Measurements from ENCODE around the gene SLC6A7.

SLC6A7 gene

DNA sequence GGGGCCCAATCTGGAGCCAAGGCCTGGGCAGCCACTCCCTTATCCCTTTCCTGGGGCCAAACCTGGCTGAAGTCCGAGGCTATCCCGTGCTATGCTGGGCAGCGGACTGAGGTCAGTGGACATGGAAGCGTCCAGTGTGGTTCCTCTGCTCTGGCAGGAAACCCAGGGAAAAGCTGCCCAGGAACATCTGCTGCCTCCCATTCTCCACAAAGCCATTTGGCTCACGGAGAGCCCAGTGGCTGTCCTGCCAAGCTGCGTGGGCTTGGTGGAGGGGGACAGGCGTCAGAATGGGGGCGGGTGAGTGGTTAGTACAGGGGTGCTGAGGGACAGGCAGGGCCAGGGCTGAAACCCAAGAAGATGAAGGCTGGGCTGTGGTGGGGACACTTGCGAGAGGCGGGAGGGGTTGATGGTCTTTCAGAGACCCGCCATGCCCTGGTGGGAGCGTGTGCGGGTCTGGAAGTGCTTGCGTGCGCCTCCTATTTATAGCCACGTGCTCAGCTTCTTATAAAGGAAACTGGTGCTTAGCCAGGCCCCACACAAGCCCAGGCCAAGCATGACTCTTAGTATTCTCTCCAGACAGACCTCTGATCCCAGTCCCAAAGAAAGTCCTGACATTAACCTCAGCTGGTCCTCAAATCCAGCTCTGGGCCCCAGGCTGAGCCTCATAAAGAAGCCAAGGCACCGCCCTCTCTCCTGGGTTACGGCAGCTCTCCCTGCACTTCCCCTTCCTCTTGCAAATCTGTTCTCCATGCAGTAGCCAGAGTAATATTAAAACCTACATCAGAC, 9.4 kb upstream of the SLC6A7 start:
- no peak overlapping the region for H3K4me3 ChIP-seq (ENCODE audit: low read length)
- H2AFZ ChIP-seq (ENCODE audit: low read depth, low read length): peak overlapping the region; percentile 74; the same call in 1 of the 2 replicates
- TF ChIP-seq, protein P1, sequence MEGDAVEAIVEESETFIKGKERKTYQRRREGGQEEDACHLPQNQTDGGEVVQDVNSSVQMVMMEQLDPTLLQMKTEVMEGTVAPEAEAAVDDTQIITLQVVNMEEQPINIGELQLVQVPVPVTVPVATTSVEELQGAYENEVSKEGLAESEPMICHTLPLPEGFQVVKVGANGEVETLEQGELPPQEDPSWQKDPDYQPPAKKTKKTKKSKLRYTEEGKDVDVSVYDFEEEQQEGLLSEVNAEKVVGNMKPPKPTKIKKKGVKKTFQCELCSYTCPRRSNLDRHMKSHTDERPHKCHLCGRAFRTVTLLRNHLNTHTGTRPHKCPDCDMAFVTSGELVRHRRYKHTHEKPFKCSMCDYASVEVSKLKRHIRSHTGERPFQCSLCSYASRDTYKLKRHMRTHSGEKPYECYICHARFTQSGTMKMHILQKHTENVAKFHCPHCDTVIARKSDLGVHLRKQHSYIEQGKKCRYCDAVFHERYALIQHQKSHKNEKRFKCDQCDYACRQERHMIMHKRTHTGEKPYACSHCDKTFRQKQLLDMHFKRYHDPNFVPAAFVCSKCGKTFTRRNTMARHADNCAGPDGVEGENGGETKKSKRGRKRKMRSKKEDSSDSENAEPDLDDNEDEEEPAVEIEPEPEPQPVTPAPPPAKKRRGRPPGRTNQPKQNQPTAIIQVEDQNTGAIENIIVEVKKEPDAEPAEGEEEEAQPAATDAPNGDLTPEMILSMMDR (IDR thresholded peaks at IDR 0.05; ENCODE audit: low read depth, low read length): no peak
- TF ChIP-seq EZH2phosphoT487 (IDR thresholded peaks at IDR 0.05; ENCODE audit: low read depth): no peak
- no peaks in the 10 kb centered on the region for H4K20me1 ChIP-seq (ENCODE audit: insufficient read depth, low read length)
- H3K9me3 ChIP-seq (ENCODE audit: insufficient read depth, low read length): no peaks in the 10 kb centered on the region
- no peak overlapping the region for H3K4me2 ChIP-seq (ENCODE audit: low read length)
- no peaks in the 10 kb centered on the region for H3K27me3 ChIP-seq (ENCODE audit: low read depth, low read length)
- H3K9ac ChIP-seq (ENCODE audit: low read length): no peak overlapping the region
- H3K79me2 ChIP-seq (ENCODE audit: low read length): no peaks in the 10 kb centered on the region
- no peak overlapping the region for H3K27ac ChIP-seq (ENCODE audit: low read length)
- H3K4me1 ChIP-seq (ENCODE audit: low read length): peaks cover 9% of the 10 kb centered on the region; the same call in 1 of the 2 replicates
- H3K36me3 ChIP-seq (replicated peaks; ENCODE audit: low read depth, low read length): no peaks in the 10 kb centered on the region

DNA sequence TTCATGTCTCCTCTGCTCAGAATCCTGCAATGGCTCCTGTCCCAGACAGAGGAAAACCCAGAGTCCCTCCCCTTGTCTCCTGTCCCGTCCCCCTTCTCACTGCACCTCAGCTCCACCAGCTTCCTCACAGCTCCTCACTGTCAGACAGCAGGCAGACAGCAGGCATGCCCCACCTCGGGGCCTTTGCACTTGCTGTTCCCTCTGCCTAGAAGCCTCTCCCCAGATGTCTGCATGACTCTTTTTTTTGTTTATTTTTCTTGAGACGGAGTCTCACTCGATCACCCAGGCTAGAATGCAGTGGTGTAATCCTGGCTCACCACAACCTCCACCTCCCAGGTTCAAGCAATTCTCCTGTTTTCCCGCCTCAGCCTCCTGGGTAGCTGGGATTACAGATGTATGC, 8.8 kb upstream of the SLC6A7 start:
- Histone ChIP-seq H3K27ac (ENCODE audit: low read length) (no peak overlapping the region), H3K4me3 (ENCODE audit: low read length) (no peak overlapping the region), H3K27me3 (ENCODE audit: low read depth, low read length) (no peaks in the 10 kb centered on the region), H3K9me3 (ENCODE audit: insufficient read depth, low read length) (no peaks in the 10 kb centered on the region), H2AFZ (ENCODE audit: low read depth, low read length) (peak overlapping the region; percentile 74; the same call in 1 of the 2 replicates), H3K79me2 (ENCODE audit: low read length) (no peaks in the 10 kb centered on the region), H3K4me2 (ENCODE audit: low read length) (no peak overlapping the region), H3K36me3 (replicated peaks; ENCODE audit: low read depth, low read length) (no peaks in the 10 kb centered on the region), H4K20me1 (ENCODE audit: insufficient read depth, low read length) (no peaks in the 10 kb centered on the region), H3K9ac (ENCODE audit: low read length) (no peak overlapping the region), H3K4me1 (ENCODE audit: low read length) (peaks cover 9% of the 10 kb centered on the region; the same call in 1 of the 2 replicates)
- TF ChIP-seq, protein P1 (IDR thresholded peaks at IDR 0.05; ENCODE audit: low read depth, low read length): no peak
- TF ChIP-seq EZH2phosphoT487 (IDR thresholded peaks at IDR 0.05; ENCODE audit: low read depth): no peak

DNA sequence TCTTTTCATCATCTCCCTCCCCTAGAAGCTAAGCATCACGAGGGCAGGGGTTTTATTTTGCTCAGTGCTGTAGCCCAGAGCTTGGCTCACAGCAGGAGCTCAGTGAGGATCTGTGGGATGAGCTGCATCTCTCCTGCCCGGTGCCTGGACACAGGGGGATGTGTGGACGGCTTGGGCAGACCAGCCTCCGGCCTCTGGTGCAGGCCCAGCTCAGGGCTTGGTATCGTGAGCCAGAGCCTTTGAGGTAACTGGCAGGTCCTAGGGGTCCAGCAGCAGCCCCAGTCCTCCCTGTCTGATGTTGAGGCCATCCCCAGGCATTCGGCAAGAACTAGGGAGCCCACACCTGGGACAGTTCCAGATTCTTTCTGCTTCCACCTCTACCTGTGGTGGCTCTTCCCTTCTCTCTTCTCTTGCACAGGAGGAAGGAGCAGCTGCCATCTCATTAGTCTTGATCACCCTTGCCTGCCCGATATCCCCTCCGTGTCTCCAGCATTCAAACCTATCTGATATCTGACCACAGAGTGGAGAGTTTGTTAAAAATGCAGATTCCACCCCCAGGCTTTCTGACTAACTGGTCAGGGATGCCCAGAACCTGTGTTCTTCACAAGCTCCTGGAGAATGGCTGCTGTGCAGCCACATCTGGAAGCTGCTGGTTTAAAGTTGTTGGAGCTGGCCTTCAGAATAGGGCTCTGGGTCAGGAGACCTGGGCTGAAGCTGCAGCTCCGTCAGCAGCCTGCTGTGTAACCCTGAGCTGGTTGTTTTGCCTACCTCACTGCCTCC, 7.9 kb upstream of the SLC6A7 start:
- Histone ChIP-seq H4K20me1 (ENCODE audit: insufficient read depth, low read length) (no peaks in the 10 kb centered on the region), H3K9me3 (ENCODE audit: insufficient read depth, low read length) (no peaks in the 10 kb centered on the region), H3K27me3 (ENCODE audit: low read depth, low read length) (no peaks in the 10 kb centered on the region), H3K4me1 (ENCODE audit: low read length) (peaks cover 9% of the 10 kb centered on the region; the same call in 1 of the 2 replicates), H3K36me3 (replicated peaks; ENCODE audit: low read depth, low read length) (no peaks in the 10 kb centered on the region), H3K4me3 (ENCODE audit: low read length) (no peak overlapping the region), H2AFZ (ENCODE audit: low read depth, low read length) (no peak overlapping the region), H3K27ac (ENCODE audit: low read length) (no peak overlapping the region), H3K79me2 (ENCODE audit: low read length) (no peaks in the 10 kb centered on the region), H3K4me2 (ENCODE audit: low read length) (no peak overlapping the region), H3K9ac (ENCODE audit: low read length) (no peak overlapping the region)
- TF ChIP-seq EZH2phosphoT487 (IDR thresholded peaks at IDR 0.05; ENCODE audit: low read depth): no peak
- TF ChIP-seq, protein P1 (IDR thresholded peaks at IDR 0.05; ENCODE audit: low read depth, low read length): no peak

DNA sequence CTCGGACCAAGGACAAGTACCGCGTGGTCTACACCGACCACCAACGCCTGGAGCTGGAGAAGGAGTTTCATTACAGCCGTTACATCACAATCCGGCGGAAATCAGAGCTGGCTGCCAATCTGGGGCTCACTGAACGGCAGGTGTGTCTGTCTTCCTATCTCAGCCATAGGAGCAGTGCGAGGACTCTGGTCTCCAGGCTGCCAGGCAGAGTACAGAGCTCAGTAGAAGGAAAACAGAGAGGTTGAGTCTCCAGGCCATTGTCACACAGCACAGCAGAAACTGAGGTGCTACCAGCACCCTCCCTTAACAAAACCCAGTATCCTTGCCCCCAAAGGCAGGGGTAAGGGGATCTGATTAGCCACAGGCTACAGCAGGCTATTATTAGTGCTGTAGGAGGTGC, 7.1 kb upstream of the SLC6A7 start:
- H3K9ac ChIP-seq (ENCODE audit: low read length): no peak overlapping the region
- H3K36me3 ChIP-seq (replicated peaks; ENCODE audit: low read depth, low read length): no peaks in the 10 kb centered on the region
- H3K79me2 ChIP-seq (ENCODE audit: low read length): no peaks in the 10 kb centered on the region
- H3K4me3 ChIP-seq (ENCODE audit: low read length): no peak overlapping the region
- H2AFZ ChIP-seq (ENCODE audit: low read depth, low read length): no peak overlapping the region
- H3K4me1 ChIP-seq (ENCODE audit: low read length): peaks cover 8% of the 10 kb centered on the region; the same call in 1 of the 2 replicates
- H4K20me1 ChIP-seq (ENCODE audit: insufficient read depth, low read length): no peaks in the 10 kb centered on the region
- no peak overlapping the region for H3K27ac ChIP-seq (ENCODE audit: low read length)
- H3K4me2 ChIP-seq (ENCODE audit: low read length): no peak overlapping the region
- H3K9me3 ChIP-seq (ENCODE audit: insufficient read depth, low read length): no peaks in the 10 kb centered on the region
- no peaks in the 10 kb centered on the region for H3K27me3 ChIP-seq (ENCODE audit: low read depth, low read length)
- TF ChIP-seq EZH2phosphoT487 (IDR thresholded peaks at IDR 0.05; ENCODE audit: low read depth): no peak
- TF ChIP-seq, protein P1 (IDR thresholded peaks at IDR 0.05; ENCODE audit: low read depth, low read length): no peak
